ENCODE measurements around the gene GNL2.
"Not testable (repeated sequence)": the region's sequence is repeated elsewhere in the genome, so short reads cannot be mapped to it uniquely, and the experiment has no call there.

GNL2 gene

DNA sequence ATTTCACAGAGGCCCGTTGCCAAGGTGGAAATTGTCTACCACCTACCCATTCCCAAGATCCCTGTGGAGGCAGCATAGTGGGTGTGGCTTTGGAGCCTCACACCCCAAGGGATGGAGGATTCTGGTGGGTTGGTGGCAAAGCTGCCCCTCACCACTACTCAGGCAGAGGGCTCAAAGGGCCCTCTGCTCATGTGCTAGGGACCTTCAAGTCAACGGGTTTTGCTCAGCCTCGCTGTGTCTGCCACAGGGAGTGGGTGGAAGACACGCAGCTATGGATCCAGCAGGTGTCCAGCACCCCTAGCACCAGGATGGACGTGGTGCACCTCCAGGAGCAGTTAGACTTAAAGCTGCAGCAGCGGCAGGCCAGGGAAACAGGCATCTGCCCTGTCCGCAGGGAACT lies 36.7 kb downstream of the GNL2 start:
- no peak for DNase-seq

DNA sequence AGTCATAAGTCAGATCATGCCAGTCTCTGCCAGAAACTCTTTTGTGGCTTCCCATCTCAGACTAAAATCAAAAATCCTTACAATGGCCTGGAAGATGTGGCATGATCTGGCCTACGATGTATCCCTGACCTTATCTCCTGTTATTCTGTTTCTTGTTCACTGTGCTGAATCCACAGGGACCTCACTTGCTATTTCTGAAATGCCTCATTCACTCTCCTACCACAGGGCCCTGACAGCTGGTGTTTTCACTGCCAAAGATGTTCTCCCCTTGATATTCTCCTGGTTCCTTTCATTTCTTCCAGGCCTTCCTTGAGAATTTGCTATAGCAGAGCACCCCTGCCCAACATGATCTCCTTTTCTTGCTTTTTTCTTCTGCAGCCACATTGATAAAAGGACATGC lies 37.3 kb downstream of the GNL2 start:
- no peak for DNase-seq

DNA sequence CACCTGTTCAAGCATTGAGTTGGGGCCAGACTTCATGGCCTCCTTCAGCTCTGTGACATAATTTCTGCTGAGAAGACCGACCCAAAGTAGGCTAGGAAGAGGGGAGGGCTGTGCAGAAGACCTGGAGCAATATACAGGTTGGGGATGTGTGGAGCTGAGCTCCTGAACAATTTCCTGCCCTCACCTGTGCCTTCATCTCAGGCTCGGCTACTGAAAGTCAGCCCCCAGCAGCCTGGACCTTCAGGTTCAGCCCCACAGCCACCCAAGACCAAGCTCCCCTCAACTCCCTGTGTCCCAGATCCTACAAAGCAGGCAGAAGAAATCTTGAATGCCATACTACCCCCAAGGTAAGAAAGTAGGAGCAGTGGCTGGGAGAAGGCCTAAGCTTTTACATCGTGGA lies 38.3 kb downstream of the GNL2 start:
- no peak for DNase-seq

DNA sequence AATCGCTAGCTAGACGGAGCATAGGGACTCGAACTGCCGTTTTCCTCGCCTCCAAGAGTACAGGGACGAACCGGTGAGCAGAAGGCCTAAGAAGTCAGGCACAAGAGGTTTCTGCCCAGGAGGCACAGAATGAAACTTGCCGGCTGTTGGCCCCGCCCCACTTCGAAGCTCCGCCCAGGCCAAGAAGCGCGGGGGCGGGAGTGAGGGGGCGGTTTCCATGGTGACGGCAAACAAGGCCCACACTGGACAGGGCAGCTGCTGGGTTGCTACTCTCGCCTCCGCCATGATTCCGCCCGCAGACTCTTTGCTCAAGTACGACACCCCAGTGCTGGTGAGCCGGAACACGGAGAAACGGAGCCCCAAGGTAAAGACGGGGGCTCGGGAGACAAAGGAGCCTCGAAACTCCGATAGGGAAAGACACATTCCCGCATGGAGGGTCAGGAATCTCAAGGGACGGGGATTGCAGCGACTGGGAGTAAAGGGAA lies 39.0 kb downstream of the GNL2 start, which contains the start of gene DNALI1:
Gene DNALI1, plus strand, starts transcription at position 229 of the 485 bp plus-strand sequence. Its CDS starts 55 bp downstream, at position 284.
- peak; percentile 92 for DNase-seq

DNA sequence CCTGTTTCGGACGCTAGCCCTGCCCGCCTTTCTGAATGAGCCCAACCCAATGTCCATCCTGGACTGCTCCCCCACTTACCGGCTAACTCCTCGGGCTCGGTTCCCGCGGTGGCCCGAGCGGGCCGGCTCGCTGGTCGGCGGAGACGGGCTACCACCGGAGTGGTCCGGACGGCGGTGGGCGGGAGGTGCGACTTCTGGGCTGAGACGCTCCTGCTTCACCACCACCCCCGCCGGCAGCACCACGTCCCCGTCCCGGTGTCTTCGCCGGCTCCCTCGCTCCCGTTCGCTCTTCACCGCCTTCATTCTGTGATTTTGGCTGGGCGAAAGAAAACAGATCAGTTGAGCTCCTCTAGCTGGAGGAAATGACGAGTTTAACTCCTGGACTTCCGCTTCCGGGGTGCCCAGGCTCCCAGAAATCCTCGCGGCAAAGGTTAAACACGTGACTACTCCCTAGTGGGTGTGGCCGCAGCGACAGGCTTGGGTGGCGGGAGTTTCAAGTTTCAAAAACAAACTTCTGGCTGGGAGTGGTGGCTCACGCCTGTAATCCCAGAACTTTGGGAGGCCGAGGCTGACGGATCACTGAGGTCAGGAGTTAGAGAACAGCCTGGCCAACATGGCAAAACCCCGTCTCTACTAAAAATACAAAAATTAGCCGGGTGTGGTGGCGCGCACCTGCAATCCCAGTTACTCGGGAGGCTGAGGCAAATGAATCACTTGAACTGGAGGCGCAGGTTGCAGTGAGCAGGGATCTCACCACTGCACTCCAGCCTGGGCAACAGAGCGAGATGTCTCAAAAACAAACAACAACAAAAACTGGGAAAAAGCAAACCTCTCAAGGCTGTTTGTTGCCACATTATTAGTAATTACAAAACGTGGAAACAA lies 41.6 kb downstream of the GNL2 start, which contains the start of gene SNIP1:
Gene SNIP1, minus strand, starts transcription at position 367 of the 882 bp plus-strand sequence. Its CDS starts 64 bp downstream, at position 303.
- peak; percentile 94 for DNase-seq

DNA sequence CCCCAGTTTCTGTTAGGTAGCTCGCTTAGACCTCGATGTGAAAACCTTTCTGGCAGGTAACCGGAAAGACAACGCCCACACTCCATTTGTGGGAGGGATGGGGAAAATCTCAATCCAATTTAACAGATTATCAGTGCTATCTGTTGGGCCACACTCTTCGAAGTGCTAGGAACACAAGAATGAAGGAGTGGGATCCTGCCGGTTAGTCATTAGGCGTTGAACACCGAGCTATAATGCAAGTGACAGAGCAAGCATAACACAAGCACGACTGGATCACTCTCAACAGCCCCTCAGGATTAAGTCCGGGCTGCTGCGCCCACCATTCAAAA lies 42.2 kb downstream of the GNL2 start:
- no peak for DNase-seq

DNA sequence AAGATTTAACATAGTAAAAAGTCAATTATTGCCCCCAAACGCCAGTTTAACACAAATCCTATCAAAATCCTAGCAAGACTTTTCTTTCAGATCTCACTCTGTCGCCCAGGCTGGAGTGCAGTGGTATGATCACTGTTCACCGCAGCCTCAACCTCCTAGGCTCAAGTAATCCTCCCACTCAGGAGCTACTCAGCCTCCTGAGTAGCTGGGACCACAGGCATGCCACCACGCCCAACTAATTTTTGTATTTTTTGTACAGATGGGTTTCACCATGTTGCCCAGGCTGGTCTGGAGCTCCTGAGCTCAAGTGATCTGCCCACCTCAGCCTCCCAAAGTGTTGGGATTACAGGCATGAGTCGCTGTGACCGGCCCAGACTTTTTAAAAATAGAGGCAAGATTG lies 46.4 kb downstream of the GNL2 start:
- no peak for DNase-seq

DNA sequence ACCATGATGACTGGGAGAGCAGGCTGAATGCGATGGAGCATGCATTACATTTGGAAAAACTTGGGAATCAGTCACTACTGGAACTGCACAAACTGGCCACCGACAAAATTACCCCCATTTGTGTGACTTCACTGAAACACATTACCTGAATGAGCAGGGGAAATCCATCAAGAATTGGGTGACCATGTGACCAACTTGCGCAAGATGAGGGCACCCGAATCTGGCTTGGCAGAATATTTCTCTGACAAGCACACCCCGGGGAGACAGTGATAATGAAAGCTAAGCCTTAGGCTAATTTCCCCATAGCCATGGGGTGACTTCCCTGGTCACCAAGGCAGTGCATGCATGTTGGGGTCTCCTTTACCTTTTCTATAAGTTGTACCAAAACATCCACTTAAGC lies 50.7 kb downstream of the GNL2 start:
- no peak for DNase-seq

DNA sequence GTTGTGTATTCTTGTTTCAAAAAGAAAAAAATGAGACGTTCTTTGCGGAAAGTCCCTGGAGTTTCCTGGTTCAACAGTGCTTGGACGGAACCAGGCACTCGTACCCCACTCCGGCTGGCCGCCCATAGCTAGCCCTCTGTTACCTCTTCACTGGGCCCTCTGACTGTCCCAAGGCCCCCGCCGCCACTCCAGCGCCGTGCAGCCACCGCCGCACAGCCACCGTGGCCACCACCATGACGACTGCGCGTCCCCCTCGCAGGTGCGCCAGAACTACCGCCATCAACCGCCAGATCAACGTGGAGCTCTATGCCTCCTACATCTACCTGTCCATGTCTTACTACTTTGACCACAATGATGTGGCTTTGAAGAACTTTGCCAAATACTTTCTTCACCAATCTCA lies 51.2 kb downstream of the GNL2 start:
- no peak for DNase-seq

DNA sequence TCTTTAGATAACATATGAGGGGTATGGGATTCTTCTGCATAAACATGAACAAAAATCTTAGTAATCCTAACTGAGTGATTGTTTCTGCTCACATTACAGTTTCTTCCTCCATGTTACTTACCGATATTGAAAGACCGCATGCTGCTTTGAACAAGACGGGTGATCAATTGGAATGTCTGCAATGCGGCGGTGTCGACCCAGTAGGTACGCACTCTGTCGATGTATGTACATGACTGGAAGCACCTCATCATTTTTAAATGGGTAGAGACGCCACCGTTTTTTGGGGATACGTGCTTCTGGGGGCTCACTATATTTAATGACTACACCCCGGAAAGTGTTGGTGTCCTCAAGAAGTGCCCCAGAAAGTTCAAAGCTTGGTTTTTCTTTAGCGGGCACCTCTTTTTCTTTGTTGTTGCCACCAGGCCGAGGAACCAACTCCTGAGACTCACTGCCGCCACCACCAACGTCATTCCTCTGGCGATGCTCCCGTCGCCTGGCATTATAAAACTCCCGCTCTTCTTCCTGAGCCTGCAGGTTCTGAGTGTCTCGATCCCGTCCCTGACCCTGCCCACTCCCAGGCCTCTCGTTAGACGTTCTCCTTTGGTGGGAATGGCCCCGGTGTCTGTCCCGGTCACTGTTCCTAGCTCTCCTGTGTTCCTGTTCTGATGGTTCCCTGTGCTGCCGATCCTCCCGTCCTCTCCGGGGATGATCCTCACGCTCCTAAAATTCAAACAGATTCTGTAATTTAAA lies 55.5 kb downstream of the GNL2 start:
- DNase-seq, result no peak

DNA sequence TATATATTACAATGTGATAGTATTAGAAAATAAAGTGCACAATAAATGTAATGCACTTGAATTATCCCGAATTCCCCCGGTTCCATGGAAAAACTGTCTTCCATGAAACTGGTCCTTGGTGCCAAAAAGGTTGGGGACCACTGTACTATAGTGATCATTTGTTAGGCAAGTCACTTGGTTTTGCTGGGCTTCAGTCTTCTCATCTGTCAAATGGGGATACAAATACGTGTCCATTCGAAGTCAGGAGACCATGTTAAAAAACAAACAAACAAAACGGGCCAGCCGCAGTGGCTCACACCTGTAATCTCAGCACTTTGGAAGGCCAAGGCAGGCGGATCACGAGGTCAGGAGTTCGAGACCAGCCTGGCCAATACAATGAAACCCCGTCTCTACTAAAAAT lies 56.6 kb downstream of the GNL2 start:
- not testable (repeated sequence) for DNase-seq

DNA sequence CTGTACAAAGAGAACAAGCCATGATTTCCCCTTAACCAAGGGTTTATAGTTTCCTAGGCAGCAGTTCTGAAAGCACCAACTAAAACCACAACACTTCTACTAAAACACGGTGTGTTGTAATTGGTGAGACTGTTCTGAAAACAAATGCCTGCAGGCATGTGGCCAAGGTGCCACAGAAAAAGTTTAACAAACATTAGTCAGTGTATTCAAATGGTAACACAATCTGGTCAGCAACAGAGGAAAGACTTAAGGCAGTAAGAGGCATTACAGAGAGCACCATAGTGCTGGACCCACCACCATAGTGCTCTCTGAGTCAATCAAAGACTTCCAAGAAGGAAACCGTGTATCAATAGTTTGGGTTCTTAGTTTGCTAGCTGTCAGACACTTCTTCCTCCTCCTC lies 58.4 kb downstream of the GNL2 start:
- DNase-seq, result no peak

DNA sequence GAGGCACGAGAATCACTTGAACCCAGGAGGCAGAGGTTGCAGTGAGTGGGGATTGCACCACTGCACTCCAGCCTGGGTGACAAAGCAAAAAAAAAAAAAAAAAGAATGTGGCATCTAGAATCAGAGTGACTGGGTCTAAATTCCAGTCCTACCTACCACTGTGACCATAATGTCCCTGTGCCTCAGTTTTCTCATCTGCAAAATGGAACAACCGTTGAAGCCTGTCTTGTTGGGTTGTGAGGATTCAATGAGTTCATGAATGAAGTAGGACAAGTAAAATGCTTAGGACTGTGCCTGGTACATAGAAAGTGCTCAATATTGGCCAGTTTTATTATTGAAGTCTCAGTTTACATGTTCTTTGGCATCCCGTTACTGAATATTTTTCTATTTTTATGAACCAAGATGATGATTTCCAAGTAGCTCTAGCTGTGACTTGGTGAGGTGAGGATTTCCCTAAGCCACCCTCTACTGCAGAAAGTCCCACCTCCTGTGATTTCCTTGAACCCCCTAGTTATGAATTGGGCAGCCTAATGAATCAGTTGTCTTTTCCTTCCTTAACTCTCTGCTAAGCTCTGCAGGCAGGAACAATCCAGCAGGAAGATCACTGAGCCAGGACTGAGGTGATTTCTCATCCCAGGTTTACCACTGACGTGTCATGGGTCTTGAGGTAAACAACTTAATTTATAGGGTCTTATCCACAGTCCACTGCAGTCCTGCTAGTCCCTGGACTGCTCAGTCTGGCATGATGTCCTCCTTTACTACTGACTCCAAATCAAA lies 62.2 kb downstream of the GNL2 start:
- no peak for DNase-seq

DNA sequence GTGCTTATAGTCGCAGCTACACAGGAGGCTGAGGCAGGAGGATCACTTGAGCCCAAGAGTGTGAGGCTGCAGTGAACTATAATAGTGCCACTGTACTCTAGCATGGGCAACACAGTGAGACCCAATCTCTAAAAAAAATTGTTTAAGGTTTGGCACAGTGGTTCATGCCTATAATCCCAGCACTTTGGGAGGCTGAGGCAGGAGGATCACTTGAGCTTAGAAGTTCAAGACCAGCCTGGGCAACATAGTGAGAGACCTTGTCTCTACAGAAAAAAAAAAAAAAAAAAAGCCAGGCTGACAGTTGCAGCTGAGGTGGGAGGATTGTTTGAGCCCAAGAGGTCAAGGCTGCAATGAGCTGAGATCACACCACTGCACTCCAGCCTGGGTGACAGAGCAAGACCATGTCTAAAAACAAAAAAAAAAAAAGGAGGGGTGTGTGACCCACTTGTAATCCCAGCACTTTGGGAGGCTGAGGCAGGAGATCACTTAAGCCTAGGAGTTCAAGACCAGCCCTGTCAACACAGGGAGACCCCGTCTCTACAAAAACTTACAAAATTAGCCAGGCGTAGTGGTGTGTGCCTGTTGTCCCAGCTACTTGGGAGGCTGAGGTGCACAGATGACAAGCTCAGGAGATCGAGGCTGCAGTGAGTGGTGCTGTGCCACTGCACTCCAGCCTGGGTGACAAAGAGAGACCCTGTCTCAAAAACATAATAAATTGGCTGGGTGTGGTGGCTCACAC lies 63.1 kb downstream of the GNL2 start:
- not testable (repeated sequence) for DNase-seq

DNA sequence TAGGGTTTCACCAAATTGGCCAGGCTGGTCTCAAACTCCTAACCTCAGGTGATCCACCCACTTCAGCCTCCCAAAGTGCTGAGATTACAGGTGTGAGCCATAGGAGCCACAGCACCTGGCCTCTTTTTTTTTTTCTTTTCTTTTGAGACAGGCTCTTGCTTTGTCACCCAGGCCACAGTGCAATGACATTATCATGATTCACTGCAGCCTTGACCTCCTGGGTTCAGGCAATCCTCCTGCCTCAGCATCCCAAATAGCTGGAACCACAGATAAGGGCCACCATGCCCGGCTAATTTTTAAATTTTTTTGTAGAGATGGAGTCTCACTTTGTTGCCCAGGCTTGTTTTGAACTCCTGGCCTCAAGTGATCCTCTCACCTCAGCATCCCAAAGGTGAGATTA lies 65.8 kb downstream of the GNL2 start:
- DNase-seq, result not testable (repeated sequence)

DNA sequence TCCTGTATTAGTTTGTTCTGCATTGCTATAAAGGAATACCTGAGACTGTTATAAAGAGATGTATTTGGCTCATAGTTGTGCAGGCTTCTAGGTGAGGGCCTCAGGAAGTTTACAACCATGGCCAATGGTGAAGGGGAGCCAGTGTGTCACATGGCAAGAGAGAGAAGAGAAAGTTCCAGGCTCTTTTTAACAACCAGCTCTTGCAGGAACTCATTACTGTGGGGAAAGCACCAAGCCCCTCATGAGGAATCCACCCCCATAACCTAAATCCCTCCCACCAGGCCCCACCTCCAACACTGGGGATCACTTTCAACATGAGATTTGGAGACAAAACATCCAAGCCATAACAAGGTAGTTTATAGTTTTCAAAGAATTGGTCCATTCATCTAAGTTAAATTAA lies 76.1 kb downstream of the GNL2 start:
- no peak for DNase-seq

DNA sequence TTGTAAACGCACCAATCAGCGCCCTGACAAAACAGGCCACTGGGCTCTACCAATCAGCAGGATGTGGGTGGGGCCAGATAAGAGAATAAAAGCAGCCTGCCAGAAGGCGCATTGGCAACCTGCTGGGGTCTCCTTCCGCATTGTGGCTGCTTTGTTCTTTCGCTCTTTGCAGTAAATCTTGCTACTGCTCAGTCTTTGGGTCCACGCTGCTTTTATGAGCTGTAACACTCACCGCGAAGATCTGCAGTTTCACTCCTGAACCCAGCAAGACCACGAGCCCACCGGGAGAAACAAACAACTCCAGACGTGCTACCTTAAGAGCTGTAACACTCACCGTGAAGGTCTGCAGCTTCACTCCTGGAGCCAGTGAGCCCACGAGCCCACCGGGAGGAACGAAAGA lies 76.8 kb downstream of the GNL2 start:
- DNase-seq, result not testable (repeated sequence)

DNA sequence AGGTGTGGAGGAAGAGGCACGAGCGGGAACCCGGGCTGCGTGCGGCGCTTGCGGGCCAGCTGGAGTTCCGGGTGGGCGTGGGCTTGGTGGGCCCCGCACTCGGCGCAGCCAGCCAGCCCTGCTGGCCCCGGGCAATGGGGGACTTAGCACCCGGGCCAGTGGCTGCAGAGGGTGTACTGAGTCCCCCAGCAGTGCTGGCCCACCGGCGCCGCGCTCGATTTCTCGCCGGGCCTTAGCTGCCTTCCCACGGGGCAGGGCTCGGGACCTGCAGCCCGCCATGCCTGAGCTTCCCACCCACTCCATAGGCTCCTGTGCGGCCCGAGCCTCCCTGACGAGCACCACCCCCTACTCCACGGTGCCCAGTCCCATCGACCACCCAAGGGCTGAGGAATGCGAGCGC lies 77.5 kb downstream of the GNL2 start:
- not testable (repeated sequence) for DNase-seq

DNA sequence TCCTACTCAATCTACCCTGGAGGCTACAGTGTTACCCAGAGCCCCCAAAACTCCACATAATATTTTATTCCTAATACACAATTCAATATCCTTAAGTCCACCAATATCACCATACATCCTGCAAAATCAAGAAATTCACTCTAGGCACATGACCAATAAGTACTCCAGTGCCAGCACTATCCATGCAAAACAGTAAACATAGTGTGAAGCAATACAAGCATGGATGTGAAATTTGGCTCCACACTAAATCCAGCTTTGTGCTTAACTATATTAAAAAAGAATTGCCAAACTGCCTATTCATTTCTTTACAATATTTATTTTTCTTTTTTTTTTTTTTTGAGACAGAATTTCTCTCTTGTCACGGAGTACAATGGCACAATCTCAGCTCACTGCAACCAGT lies 78.2 kb downstream of the GNL2 start:
- DNase-seq, result no peak
